Calu3 (cell line): ENCODE results near the gene CELF4. TPM values are rescaled to one million over a fixed set of nuclear protein-coding genes. Genes with fewer than 3 reads are reported as not detected.

Source experiments
- BruUV-seq: library from RNA; stranded (reverse); fragments of 400-500 nt; replicated peaks from 2 replicates; lab custom pipeline; 2021; lab: Mats Ljungman, UMichigan
- CTCF ChIA-PET: fragments of 300-600 bp; sonication (Branson Sonifier 250); formaldehyde crosslinking; loops from one replicate; lab custom pipeline; 2022; ENCODE audit warnings: antibody characterized with exemption; lab: Charles Lee
- DNase-seq: peaks from one replicate; pipeline ENCODE4 v3.0.0; 2022
- H3K27ac Mint-ChIP-seq: one replicate; pipeline ENCODE4 v1.8.0; 2022; ENCODE audit warnings: mixed read lengths; ENCODE audit not compliant: unreplicated experiment
- H3K27me3 Mint-ChIP-seq: one replicate; pipeline ENCODE4 v1.8.0; 2022; ENCODE audit warnings: mixed read lengths; ENCODE audit not compliant: unreplicated experiment
- H3K36me3 Mint-ChIP-seq: one replicate; pipeline ENCODE4 v1.8.0; 2022; ENCODE audit warnings: mild to moderate bottlenecking, moderate library complexity, mixed read lengths; ENCODE audit not compliant: insufficient read depth, unreplicated experiment
- H3K4me1 Mint-ChIP-seq: one replicate; pipeline ENCODE4 v1.8.0; 2022; ENCODE audit warnings: mild to moderate bottlenecking, low read depth, mixed read lengths; ENCODE audit not compliant: unreplicated experiment
- H3K4me3 Mint-ChIP-seq: one replicate; pipeline ENCODE4 v1.8.0; 2022; ENCODE audit warnings: mild to moderate bottlenecking, low read depth, moderate library complexity, mixed read lengths; ENCODE audit not compliant: unreplicated experiment
- H3K9me3 Mint-ChIP-seq: one replicate; pipeline ENCODE4 v1.8.0; 2022; ENCODE audit warnings: low read depth, mixed read lengths; ENCODE audit not compliant: unreplicated experiment
- intact Hi-C: fragments of 100-400 bp; cut with micrococcal nuclease; formaldehyde crosslinking; loops from one replicate; pipeline ENCODE4 v1.10.0; 2022; ENCODE audit not compliant: unreplicated experiment
- total RNA-seq: library from RNA; stranded (reverse); gene quantifications from 2 replicates; pipeline ENCODE4 v1.2.3, GENCODE V29; 2022
- TF ChIP-seq, protein P1 (sequence below): fragments of 200-600 bp; IDR thresholded peaks from one replicate; pipeline ENCODE4 v1.8.0; 2022; ENCODE audit warnings: antibody characterized with exemption; ENCODE audit not compliant: unreplicated experiment

Gene CELF4
- total RNA-seq, 1 experiment from 2014 or later = 7.8 TPM

DNA sequence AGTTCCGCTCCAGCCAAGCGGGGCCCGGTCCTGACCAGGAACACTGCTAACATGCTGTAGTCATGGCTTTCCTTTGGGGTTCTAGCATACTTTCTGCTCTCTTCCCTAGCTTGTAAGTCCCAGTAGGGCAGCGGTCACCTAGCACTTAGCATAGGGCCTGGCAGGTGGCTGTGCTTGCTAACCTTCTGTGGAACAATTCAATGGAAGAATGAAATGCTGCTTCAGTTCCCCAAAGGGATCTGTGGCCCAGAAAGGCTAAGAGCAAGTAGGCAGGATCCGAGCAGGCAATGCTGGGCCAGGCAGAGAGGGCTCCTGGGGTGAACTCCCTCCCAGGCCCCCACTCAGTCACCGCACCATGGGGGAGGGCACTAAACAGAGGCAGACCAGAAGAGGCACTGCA, 266.8 kb downstream of the CELF4 start:
- Mint-ChIP-seq H3K4me1 (peaks cover 25% of the 10 kb centered on the region), H3K36me3 (peaks cover 11% of the 10 kb centered on the region), H3K9me3 (no peaks in the 10 kb centered on the region), H3K27ac (peak overlapping the region; percentile 82), H3K4me3 (peak overlapping the region; percentile 18), H3K27me3 (peaks cover 35% of the 10 kb centered on the region)
- TF ChIP-seq, protein P1, sequence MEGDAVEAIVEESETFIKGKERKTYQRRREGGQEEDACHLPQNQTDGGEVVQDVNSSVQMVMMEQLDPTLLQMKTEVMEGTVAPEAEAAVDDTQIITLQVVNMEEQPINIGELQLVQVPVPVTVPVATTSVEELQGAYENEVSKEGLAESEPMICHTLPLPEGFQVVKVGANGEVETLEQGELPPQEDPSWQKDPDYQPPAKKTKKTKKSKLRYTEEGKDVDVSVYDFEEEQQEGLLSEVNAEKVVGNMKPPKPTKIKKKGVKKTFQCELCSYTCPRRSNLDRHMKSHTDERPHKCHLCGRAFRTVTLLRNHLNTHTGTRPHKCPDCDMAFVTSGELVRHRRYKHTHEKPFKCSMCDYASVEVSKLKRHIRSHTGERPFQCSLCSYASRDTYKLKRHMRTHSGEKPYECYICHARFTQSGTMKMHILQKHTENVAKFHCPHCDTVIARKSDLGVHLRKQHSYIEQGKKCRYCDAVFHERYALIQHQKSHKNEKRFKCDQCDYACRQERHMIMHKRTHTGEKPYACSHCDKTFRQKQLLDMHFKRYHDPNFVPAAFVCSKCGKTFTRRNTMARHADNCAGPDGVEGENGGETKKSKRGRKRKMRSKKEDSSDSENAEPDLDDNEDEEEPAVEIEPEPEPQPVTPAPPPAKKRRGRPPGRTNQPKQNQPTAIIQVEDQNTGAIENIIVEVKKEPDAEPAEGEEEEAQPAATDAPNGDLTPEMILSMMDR = no peak
- BruUV-seq = no TSS peak
- intact Hi-C loops = no loop called here
- no peak for DNase-seq
- CTCF ChIA-PET = no interaction called here

DNA sequence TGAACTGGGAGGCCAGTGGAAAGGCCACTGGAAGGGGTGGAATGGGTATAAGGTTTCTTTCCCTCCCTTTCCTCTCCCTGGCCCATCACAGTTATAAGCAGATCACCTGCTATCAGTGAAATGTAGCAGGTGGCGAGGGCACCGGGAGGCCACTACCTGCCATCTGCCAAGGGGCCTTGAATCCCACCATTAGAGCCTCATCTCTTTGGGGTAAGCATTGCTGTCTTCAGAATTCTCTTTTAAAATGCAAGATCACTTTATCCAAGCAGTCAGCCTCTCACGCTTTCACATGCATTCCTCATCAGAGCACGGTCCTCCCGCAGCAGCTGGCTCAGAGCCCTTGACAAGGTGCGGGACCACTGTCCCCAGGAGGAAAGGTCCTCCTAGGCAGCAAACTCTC, 268.5 kb downstream of the CELF4 start:
- DNase-seq = no peak
- Mint-ChIP-seq H3K4me1 (peaks cover 25% of the 10 kb centered on the region), H3K27me3 (peaks cover 41% of the 10 kb centered on the region), H3K4me3 (no peak overlapping the region), H3K9me3 (no peaks in the 10 kb centered on the region), H3K36me3 (peaks cover 11% of the 10 kb centered on the region), H3K27ac (no peak overlapping the region)
- intact Hi-C loops = no loop called here
- TF ChIP-seq, protein P1 = no peak
- CTCF ChIA-PET = no interaction called here
- no TSS peak for BruUV-seq

DNA sequence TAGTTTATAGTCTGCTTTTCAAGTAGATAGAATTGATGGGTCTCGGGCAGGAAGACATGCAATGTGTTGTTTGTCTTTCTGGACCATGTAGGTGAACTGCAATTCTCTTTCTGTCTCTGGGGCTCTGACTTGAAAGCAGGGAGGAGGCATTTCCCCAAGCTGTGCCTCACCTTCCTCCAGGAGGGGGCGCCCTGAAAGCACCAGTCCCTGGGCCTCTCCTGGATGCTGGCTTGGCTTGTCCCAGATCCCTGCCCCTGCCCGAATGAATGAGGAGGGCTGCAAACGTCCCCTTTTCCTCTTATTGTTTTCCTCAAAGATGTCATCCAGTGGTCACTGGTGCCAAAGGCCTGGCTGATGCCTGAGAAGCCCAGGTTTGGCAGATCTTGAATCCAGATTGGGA, 270.6 kb downstream of the CELF4 start:
- BruUV-seq = no TSS peak
- no peak overlapping the region for H3K4me3 Mint-ChIP-seq

DNA sequence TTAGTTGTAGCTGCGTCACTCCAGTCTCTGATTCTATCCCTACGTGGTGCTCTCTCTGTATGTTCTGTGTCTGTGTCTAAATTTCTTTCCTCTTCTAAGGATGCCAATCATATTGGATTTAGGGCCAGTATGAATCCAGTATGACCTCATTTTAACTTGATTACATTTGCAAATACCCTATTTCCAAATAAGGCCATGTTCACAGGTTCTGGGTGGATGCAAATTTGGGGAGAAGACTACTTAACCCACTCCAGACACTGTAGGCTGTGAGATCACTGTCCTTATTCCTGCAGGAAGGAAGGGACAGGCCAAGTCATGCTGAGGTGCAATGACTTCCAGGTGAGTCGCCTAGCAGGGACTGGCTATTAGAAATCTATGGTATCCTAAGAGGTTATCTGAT, 272.2 kb downstream of the CELF4 start:
- DNase-seq = no peak
- H3K9me3 Mint-ChIP-seq = no peaks in the 10 kb centered on the region
- TF ChIP-seq, protein P1 = no peak
- H3K4me1 Mint-ChIP-seq = no peaks in the 10 kb centered on the region
- intact Hi-C loops = no loop called here
- H3K27me3 Mint-ChIP-seq = peaks cover 41% of the 10 kb centered on the region
- CTCF ChIA-PET = no interaction called here
- H3K4me3 Mint-ChIP-seq = no peak overlapping the region
- BruUV-seq = no TSS peak
- no peaks in the 10 kb centered on the region for H3K36me3 Mint-ChIP-seq
- H3K27ac Mint-ChIP-seq = no peak overlapping the region

More for the DNA sequence above, 270.6 kb downstream of the CELF4 start:
- H3K4me1 Mint-ChIP-seq = peaks cover 15% of the 10 kb centered on the region
- H3K27me3 Mint-ChIP-seq = peaks cover 25% of the 10 kb centered on the region
- DNase-seq = peak; percentile 70
- CTCF ChIA-PET = interaction anchor here (0.5 kb wide), 1 partner anchor 41 kb away, joined by 3 read pairs; no protein-coding TSS in a partner anchor
- no peaks in the 10 kb centered on the region for H3K9me3 Mint-ChIP-seq
- H3K27ac Mint-ChIP-seq = no peak overlapping the region
- H3K36me3 Mint-ChIP-seq = peaks cover 11% of the 10 kb centered on the region
- intact Hi-C loops = no loop called here
- TF ChIP-seq, protein P1 = peak; percentile 41
